Iris pigment epithelial cell (primary cell): ENCODE measurements around the gene CHCT1.

Source experiments
- DNase-seq: peaks from one replicate; pipeline ENCODE4 v3.0.0-alpha.2; 2011; ENCODE audit warnings: low read depth

CHCT1 gene

DNA sequence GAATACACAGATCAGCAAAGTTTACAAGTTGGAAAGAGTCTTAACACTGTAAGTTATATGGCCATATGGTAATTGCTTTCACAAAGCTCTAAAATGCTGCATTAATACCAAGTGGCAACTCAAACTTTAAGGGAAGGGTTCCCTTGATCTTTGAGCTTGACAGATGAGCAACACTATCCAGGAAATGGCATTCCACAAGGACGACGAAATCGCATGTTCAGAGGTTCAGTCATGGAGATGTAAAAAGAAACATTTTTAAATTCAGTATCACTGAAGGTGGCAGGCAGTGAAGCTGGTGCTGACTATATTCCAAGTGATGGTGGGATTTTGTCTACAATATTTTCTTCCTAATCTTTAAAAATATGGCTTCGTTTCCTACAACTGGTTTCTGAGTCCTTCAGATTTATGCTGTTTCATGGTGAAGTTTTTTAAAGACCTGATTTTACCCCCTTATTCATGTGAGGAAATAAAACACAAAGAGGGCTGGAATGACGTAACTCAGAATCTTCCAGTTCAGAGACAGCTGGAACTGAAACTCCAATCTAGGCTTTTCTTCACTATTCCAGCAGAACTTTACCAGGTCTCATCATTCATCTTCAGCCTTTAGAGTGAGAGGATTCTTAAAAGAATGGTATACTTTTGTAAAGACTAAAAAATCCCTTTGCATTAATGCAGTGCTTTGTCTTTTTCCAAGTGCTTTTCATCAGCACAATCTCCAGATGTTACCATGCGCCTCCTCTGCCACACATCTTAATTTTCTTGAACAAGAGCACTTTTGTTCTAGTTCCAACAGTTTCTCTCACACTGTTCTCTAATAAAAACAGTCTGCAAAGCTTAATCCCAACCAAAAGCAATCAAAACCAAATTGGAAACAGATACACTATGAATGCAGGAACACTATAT is 20.2 kb downstream of the CHCT1 start:
- DNase-seq: peak; percentile 51

DNA sequence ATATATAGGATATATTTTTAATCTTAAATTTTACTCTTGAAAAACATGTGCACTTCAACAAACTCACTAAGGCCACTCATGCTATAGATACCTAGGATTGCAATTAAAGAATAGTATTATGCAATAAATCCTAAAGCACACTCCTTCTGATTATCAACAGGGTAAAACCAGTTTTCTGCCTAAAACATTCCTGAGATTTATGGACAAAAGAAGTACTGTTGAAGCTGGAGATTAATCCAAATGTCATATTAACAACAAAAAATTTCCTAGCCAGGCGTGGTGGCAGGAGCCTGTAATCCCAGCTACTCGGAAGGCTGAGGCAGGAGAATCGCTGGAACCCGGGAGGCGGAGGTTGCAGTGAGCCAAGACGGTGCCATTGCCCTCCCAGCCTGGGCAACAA is 21.4 kb downstream of the CHCT1 start:
- DNase-seq: no peak

DNA sequence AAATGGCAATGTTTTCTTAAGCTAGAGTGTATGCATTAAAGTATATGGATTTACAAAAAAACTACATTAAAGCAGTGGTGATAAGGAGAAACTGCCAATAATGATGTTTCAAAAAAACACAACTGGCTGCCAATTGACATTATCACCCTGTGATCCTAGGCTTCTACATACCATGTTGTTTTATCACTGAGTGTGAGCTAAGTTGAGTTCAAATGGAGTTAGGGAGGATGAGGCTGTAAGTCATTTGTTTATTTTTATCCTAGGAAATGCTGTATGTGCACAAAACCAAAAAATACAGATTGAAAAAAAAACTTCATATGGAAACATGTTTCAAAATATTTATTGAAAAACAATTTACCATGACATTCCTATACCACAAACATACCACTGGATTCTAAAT is 22.9 kb downstream of the CHCT1 start:
- peak; percentile 28 for DNase-seq

DNA sequence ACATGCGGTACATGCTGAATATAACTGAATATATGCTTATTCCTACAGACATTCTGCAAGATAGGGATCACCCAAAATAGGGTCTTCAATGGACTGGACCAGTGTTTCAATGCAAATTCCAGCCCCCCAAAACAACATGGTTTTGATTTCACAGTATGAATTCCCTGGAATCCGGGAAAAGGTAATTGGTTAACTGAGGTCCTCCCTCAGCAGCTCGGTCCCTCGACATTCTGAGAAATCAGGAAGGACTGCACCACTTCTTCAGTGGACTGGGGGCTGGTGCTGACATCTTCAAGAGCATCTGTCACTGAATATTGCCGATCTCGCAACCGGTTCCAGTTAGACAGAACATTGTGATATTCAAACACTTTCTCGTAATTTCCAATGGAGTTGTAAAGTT is 25.1 kb downstream of the CHCT1 start:
- DNase-seq: no peak

DNA sequence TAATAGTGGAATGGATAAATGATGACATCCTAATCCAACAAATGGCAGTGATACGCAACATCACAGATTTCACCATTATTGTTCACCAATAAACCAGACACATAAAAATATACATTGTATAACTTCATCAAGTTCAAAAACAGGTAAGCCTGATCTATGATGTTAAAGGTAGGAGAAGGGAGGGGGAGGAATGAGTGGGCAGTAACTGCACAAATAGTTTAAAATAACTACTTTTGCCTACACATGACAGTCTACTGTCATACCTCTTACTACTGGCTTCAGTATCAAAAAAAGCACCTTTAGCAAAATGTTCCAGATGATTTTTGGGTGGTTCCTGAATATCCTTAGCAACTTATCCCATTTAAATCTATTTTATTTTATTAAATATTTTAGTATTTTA is 28.8 kb downstream of the CHCT1 start:
- DNase-seq: no peak

DNA sequence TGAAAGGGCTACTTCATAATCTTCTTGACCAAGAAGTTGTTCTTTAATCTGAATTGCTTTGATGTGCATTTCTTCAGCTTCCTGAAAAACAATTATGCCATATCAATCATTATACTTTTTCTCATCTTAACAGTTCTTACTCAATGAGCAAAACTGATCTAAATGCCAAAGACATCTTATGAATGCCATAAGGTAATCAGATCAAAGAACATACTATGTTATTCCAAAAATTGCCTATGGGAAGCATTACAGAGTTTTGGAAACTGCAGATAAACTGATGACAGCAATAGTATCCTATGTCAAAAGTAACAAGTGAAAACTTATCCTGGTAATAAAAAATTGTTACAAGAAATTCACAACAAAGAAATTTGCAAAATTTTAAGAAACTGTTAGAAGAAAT is 29.7 kb downstream of the CHCT1 start:
- DNase-seq: no peak

DNA sequence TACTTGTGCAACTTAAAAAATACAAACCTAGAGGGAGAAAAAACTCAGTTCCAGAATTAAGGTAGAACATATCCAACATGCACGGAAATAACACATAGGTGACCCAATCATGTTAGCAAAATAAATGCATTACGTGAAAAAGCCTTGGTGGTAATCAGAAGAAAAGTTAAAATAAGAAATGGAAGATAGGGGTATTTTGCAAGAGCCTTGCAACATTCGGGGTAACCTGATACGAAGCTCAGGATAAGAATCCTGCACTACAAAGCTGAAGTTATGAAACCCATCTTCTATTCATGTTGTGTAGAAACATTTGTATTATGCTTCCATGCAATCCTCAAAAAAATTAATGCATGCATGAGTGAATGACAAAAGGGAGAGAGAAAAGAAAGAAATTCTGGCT is 33.1 kb downstream of the CHCT1 start:
- DNase-seq: peak; percentile 76

DNA sequence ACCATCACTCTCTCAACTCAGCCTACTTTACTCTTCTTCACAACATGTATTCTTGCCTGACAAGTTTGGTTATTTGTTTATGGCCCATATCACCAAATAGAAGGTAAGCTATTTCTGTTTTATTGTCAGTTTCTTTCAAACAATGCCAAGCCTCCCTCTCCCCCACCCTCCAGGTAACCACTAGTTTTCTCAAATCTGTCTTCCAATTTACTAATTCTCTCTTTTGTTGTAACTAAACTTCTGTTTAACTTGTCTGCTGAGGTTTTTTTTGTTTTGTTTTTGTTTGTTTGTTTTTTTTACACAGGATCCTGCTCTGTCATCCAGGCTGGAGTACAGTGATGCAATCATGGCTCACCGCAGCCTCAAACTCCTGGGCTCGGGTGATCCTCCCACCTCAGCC is 34.9 kb downstream of the CHCT1 start:
- no peak for DNase-seq

DNA sequence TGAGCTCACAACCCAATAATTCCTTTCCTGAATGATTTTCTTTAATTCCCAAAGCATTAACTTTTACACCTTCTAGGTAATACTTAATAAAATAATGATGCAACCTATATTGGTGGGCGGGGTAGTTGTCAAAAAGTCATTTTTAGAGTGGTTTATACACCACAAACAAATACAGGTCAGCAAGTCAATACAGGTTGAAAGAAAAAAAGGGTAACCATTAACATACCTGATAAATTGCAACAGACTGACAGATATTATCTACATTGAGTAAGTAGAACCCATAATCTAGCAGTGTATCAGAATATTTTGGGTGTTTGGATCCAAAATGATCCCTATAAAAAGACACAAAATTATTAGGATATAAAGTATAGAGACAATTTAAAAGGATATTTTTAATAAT is 39.3 kb downstream of the CHCT1 start:
- no peak for DNase-seq

DNA sequence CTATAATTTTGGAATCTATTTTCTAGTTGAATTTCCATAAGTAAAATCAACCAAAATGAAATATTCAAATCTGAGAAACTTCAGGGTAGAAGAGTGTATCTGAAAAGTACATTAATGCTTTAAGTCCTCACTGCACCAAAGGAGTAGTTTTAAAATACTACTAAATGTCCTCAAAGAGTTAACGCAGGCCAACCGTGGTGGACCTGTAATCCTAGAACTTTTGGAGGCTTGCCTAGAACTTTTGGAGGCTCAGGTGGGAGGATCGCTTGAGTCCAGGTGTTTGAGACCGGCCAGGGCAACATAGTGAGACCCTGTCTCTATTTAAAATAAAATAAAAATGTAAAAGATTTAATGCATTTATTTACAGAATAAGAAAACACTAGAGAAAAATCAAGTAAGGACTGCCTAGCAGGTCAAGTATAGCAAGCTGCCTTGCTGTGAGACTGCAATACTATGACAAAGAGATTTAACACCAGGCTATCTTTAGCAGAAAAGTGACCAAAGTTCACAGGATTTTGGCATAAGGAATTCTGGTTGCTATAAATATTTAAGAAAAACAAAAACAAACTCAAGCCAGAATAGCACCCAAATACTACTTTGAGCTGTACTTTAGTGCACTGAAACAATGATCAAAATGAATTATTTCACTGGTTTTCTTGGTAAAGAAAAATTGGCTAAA is 41.0 kb downstream of the CHCT1 start:
- no peak for DNase-seq

DNA sequence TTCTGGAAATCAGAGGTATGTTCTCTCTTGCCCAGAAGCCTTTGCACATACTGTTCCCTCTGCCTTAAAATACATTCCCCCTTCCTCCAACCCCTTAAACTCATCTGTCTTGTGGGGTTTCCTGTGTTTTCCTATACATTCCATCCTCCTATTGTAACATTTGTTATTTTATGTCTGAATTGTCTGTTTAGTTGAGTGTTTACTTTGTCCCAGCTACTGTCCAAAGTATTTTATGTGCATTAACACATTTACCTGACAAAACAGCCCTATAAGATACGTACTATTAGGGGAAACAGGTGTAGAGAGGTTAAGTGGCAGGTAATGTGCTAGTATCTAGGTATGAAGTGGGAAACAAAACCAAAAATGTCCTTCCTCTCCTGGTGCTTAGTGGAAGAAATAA is 42.1 kb downstream of the CHCT1 start:
- no peak for DNase-seq

DNA sequence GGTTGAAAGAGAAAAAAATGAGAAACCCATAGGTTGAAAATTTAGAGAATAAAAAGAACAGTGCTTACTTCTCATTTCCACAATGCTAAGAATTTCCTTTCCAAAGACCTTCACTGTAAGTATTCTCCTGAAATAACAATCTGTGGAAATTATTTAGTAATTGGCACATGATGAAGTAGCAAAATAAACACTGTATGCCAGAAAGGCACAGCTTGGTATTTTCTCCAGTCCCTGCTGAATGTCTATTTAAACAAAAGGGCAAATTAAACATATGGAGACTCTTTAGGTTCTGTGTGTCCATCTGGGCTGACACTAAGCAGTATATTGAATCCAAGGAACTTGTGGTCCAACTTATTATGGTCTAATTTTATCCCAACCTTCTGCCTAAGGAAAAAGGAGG is 46.1 kb downstream of the CHCT1 start:
- DNase-seq: peak; percentile 20

DNA sequence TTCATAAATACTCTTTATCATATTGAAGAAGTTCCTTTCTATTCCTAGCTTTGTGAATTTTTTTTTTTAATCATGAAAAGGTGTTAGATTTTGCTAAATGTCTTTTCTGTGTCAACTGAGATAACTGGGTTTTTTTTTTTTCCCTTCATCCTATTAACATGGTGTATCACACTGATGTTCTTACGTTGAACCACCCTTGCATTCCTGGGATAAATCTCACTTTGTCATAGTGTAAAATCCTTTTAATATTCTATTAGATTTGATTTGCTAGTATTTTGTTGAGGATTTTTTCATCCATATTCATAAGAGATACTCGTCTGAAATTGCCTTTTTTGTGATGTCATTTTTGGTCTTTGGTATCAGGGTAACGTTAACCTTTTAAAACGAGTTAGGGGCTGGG is 49.2 kb downstream of the CHCT1 start:
- no peak for DNase-seq

DNA sequence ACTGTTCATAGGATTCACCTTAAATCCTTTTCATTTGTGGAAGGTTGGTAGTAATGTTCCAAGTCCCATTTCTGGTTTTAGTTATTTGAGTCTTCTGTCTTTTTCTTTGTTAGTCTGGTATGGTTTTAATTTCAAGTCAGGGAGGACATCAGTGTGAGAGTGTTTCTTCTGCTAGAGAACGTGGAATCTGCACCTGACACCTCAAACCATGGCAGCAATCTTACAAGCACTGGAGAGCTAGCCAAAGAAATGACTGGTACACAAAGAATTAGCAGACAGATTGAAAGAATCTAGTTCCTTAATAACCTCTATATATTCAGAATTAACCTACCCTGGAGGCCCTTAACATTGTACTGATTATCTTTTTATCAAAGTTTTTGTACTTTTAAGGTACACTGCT is 50.2 kb downstream of the CHCT1 start:
- no peak for DNase-seq

DNA sequence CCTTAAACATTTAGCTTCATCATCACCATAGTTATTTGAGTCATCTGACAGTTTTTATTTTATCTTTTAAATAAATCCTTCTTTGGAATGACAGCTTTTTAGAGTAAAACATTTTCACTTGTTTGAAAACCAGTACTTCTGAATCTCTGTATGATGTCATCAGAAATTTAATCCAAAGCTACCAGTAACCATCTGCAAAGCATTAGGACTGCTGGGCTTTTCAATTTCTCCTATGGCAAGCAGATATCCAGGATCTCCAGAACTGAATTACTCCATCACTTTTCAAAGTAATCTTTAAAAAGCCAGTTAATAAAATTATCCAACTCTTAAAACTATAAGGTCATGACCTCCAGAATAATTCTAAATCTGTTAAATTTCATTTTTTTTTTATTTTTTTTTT is 51.5 kb downstream of the CHCT1 start:
- peak; percentile 34 for DNase-seq
